Lower lobe of right lung (tissue), 2 donors: ENCODE data around the gene ZNF846. TPM values are rescaled to one million over a fixed set of nuclear protein-coding genes. Genes with fewer than 3 reads are reported as not detected.

Experiments
- ATAC-seq, 2 donors: fragments of 200-7000 bp; cut with Tn5 transposase; one replicate each; pipeline ENCODE4 v1.9.1; 2020 to 2022; ENCODE audit warnings: mild to moderate bottlenecking in 2 of 2, moderate library complexity in 2 of 2
- DNase-seq: peaks from one replicate; pipeline ENCODE4 v3.0.0-alpha.2; 2020
- H3K27ac ChIP-seq: fragments of 200-600 bp; one replicate; pipeline ENCODE4 v1.8.0; 2022
- H3K27me3 ChIP-seq: fragments of 200-600 bp; one replicate; pipeline ENCODE4 v1.8.0; 2022; ENCODE audit warnings: low read depth
- H3K36me3 ChIP-seq: fragments of 200-600 bp; one replicate; pipeline ENCODE4 v1.8.0; 2022; ENCODE audit warnings: mild to moderate bottlenecking
- H3K4me1 ChIP-seq: fragments of 200-600 bp; one replicate; pipeline ENCODE4 v1.8.0; 2022
- H3K4me3 ChIP-seq: fragments of 200-600 bp; one replicate; pipeline ENCODE4 v1.8.0; 2022; ENCODE audit warnings: mild to moderate bottlenecking
- H3K9me3 ChIP-seq: fragments of 200-600 bp; one replicate; pipeline ENCODE4 v1.8.0; 2022
- intact Hi-C: fragments of 100-400 bp; cut with DNase I; formaldehyde crosslinking; loops from one replicate; pipeline ENCODE4 v1.11.0; 2022
- long read RNA-seq: library from polyadenylated mRNA; unstranded; transcript quantifications from one replicate; pipeline ENCODE4 v2.0.0, GENCODE V29; 2021
- total RNA-seq: library from RNA; stranded (reverse); fragmentation: NEBNext Ultra II Directional; extraction: Animal tissue kit (Norgen Biotek cat#: 25700); gene quantifications from one replicate; pipeline ENCODE4 v1.2.1, GENCODE V29; 2021
- TF ChIP-seq, protein P1 (sequence below): fragments of 200-600 bp; IDR thresholded peaks from one replicate; pipeline ENCODE4 v1.8.0; 2022; ENCODE audit warnings: antibody characterized with exemption, mild to moderate bottlenecking
- donor health status: DM: no; HTN: yes; CAD: no; lungs with severe emphysema.

Gene ZNF846
- total RNA-seq = 14.7 TPM
- long read RNA-seq, partial matches to known transcripts = 0 of 9 reads
- long read RNA-seq, other reads (novel, unspliced or antisense) = 8 of 9 reads

DNA sequence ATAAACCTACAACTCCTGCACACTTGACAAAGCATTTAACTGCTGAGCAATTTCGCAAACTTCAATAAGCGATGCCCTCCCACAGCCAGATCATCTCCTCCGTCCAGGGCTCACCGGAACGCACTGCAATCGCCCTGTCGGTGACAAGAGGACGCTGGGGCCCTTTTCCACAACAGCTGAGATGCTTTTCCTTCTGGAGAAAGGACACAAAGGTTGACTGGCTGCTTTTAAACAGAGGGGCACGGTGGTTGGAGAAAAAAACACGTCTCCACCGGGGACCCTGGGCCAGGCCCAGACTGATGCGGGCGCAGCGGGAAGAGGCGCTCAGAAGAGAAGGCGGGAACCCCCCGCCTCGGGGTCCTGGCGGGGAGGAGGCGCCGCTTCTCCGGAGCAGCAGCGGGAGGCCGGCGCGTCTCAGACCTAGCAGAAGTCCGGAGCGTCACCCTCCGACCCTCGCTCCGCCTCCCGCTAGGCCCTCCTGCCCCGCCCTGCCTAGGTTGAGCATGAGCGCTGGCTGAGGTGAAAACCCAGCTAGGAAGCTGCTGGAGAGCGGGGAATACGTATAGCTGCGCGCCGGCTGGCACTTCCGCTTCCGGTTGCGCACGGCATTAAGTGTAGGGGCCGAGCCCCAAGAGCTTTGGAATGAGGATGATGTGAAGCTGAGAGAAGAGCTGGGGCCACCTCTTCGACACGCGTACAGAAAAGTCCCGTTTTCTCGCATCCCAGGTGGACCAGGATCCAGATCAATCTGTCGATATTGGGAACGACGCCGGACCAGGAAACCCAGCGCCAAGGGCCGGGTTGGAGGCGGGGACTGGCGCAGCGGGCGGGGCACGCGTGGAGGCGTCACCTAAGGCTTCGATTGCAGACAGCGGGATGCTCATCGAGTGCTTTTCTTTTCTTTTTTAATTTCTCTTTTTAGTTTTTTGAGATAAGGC, at the start of gene ZNF846:
Gene ZNF846, minus strand, starts transcription at position 564 of the 938 bp plus-strand sequence. CDS start 3,788 bp downstream, outside the sequence.
- TF ChIP-seq, protein P1, sequence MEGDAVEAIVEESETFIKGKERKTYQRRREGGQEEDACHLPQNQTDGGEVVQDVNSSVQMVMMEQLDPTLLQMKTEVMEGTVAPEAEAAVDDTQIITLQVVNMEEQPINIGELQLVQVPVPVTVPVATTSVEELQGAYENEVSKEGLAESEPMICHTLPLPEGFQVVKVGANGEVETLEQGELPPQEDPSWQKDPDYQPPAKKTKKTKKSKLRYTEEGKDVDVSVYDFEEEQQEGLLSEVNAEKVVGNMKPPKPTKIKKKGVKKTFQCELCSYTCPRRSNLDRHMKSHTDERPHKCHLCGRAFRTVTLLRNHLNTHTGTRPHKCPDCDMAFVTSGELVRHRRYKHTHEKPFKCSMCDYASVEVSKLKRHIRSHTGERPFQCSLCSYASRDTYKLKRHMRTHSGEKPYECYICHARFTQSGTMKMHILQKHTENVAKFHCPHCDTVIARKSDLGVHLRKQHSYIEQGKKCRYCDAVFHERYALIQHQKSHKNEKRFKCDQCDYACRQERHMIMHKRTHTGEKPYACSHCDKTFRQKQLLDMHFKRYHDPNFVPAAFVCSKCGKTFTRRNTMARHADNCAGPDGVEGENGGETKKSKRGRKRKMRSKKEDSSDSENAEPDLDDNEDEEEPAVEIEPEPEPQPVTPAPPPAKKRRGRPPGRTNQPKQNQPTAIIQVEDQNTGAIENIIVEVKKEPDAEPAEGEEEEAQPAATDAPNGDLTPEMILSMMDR = no peak
- intact Hi-C loops = no loop called here

DNA sequence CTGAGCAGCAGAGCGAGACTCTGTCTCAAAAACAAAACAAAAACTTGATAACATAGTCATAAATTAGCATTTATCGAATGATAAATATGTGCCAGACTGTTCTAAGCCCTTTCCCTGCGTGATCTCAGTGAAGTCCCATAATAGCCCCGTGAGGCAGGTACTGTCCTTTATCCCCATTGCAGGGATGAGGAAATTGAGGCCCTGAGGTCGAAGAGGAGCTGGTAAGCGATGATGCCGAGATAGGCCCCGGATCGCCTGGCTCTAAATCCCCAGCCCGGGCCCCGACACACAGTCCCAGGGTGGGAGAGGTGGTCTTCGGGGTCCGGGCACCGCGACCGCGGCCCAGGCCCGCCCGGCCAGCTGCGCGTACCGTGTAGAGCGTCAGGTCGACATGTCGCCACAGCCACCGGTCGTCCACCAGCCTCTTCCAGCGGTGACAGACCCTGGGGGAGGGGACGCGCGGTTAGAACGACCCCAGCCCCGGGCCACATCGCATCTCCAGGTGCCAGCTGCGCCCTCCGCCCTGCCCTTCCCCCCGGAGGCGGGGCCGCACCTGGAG, 49.7 kb upstream of the ZNF846 start:
- TF ChIP-seq, protein P1 = no peak
- Histone ChIP-seq H3K4me3 (peak overlapping the region; percentile 89), H3K9me3 (no peaks in the 10 kb centered on the region), H3K27me3 (no peaks in the 10 kb centered on the region), H3K36me3 (peaks cover 20% of the 10 kb centered on the region), H3K27ac (peak overlapping the region; percentile 97), H3K4me1 (peaks cover 18% of the 10 kb centered on the region)
- intact Hi-C loops = no loop called here
- ATAC-seq (peak in 1 of 2 donors; percentile 0), DNase-seq (no peak)

More for the DNA sequence above, at the start of gene ZNF846:
- DNase-seq (peak; percentile 96), ATAC-seq (peak; percentile 100)
- Histone ChIP-seq H3K27ac (peak within 1 kb of the TSS; percentile 98), H3K9me3 (no peaks in the 10 kb centered on the region), H3K27me3 (no peaks in the 10 kb centered on the region), H3K4me3 (peak within 1 kb of the TSS; percentile 86), H3K4me1 (peaks cover 18% of the 10 kb centered on the region), H3K36me3 (no peaks in the 10 kb centered on the region)

DNA sequence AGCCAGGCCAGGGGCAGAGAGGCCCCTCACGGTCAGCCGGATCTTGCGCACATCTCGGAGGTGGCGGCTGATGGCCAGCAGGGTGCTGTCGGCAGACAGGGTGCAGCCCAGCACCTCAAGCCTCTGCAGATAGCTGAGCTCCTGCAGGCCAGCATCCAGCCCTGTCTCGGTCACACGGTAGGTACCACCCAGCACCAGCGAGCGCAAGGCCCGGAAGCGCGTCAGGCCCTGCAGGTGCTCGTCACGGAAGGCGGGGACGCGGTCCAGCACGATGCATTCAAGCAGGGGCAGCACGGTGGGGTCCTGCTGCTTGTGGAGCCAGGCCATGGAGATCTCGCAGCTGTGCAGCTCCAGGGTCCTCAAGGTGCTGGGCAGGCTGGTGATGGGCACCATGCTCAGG, 42.6 kb upstream of the ZNF846 start:
- peak in 1 of 2 donors; percentile 23 for ATAC-seq
- intact Hi-C loops = no loop called here
- no peak overlapping the region for H3K27ac ChIP-seq
- H3K36me3 ChIP-seq = peaks cover 67% of the 10 kb centered on the region
- TF ChIP-seq, protein P1 = no peak
- H3K4me1 ChIP-seq = no peaks in the 10 kb centered on the region
- H3K9me3 ChIP-seq = no peaks in the 10 kb centered on the region
- no peak for DNase-seq
- H3K4me3 ChIP-seq = no peak overlapping the region
- H3K27me3 ChIP-seq = no peaks in the 10 kb centered on the region

DNA sequence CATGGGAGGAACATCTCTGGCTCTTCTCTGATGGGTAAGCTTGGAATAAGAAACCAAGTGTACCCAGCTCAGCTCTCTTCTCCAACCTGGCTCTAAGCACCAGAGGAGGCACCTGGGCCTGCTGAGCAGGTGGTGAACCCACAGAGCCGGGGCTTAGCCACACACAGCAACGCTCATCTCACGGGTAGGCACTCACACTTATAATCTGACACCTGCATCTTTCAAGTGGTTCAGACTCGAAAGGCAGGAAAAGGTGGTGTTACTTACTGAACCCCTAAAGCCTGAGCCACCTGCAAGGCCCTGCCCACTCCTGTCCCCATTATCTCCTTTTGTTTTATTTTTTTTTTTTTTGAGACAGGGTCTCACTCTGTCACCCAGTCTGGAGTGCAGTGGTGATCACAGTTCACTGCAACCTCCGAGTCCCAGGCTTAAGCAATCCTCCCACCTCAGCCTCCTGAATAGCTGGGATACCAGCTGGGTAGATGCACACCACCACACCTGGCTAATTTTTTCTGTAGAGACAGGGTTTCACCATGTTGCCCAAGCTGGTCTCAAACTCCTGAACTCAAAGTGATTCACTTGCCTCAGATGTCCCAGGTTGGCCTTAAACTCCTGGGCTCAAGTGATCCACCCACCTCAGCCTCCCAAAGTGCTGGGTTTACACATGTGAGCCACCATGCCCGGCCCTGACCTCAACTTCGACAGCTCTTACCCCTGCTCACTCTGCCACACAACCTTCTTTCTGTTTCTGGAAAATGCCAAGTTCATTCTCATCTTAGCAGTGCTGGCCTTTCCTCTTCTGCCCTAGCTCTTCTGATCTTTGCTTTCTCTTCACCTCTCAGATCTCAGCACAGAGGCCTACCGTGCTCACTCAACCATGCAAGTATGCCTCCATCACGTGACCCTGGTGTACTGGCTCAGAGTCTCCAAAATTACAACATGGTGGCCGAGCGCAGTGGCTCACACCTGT, 40.6 kb upstream of the ZNF846 start:
- Histone ChIP-seq H3K9me3 (no peaks in the 10 kb centered on the region), H3K36me3 (peaks cover 72% of the 10 kb centered on the region), H3K27me3 (no peaks in the 10 kb centered on the region), H3K27ac (no peak overlapping the region), H3K4me3 (no peak overlapping the region), H3K4me1 (no peaks in the 10 kb centered on the region)
- no peak for ATAC-seq
- no peak for DNase-seq
- intact Hi-C loops = no loop called here
- TF ChIP-seq, protein P1 = no peak

DNA sequence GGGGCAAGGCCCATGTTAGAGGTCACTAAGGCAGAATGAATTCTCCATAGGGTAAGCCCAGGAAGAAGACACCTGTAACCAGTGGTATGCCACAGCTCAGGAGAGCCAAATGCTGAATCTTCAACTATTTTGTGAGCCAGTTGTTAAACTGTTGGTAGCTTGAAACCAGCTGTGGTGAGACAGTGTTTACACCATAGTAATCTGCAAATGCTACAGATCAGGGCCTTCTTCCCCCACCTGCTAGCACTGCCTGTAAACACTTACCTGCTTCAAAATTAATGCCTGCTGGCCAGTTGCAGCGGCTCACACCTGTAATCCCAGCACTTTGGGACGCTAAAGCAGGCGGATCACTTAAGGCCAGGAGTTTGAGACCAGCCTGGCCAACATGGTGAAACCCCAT, 38.3 kb upstream of the ZNF846 start:
- no peak overlapping the region for H3K27ac ChIP-seq
- no peaks in the 10 kb centered on the region for H3K27me3 ChIP-seq
- no peak overlapping the region for H3K4me3 ChIP-seq
- peaks cover 60% of the 10 kb centered on the region for H3K36me3 ChIP-seq
- TF ChIP-seq, protein P1 = no peak
- no peak for DNase-seq
- H3K9me3 ChIP-seq = no peaks in the 10 kb centered on the region
- intact Hi-C loops = no loop called here
- no peaks in the 10 kb centered on the region for H3K4me1 ChIP-seq
- ATAC-seq = no peak
